ENCODE measurements around the gene SNCAIP. TPM values are rescaled to one million over a fixed set of nuclear protein-coding genes. Genes with fewer than 3 reads are reported as not detected.

The SNCAIP gene
- total RNA-seq, 2 donors from 2014 or later: 2.9 to 3.2 TPM

GRCh38 chr5:122384739-122385235 is 72.8 kb downstream of the SNCAIP start:
- intact Hi-C loops (cut with DNase I): no loop called here
- ATAC-seq (no peak), DNase-seq (no peak)

- ATAC-seq (no peak), DNase-seq (no peak)
- intact Hi-C loops (cut with DNase I): no loop called here
These were observed 73.2 kb downstream of the SNCAIP start for GRCh38 chr5:122385286-122385685.

- peak; percentile 21 to 78 for ATAC-seq
- intact Hi-C loops (cut with DNase I): no loop called here
- no peak for DNase-seq
These were observed 73.8 kb downstream of the SNCAIP start for GRCh38 chr5:122385808-122386207.

- DNase-seq (no peak), ATAC-seq (no peak)
- intact Hi-C loops (cut with DNase I): no loop called here
These were observed 78.1 kb downstream of the SNCAIP start for GRCh38 chr5:122390154-122390553.

- ATAC-seq: no peak
- intact Hi-C loops (cut with DNase I): no loop called here
- no peak for DNase-seq
These were observed 78.7 kb downstream of the SNCAIP start for GRCh38 chr5:122390694-122391093.

- intact Hi-C loops (cut with DNase I): no loop called here
- DNase-seq (no peak), ATAC-seq (no peak)
These were observed 79.6 kb downstream of the SNCAIP start for GRCh38 chr5:122391621-122392020.

GRCh38 chr5:122392224-122392623 is 80.2 kb downstream of the SNCAIP start:
- DNase-seq: no peak
- ATAC-seq: no peak
- intact Hi-C loops (cut with DNase I): no loop called here

GRCh38 chr5:122392824-122393223 is 80.8 kb downstream of the SNCAIP start:
- intact Hi-C loops (cut with DNase I): no loop called here
- no peak for DNase-seq
- no peak for ATAC-seq

- intact Hi-C loops (cut with DNase I): no loop called here
- DNase-seq (no peak), ATAC-seq (no peak)
These were observed 82.4 kb downstream of the SNCAIP start for GRCh38 chr5:122394284-122394930.

GRCh38 chr5:122398016-122398415 is 86.0 kb downstream of the SNCAIP start:
- intact Hi-C loops (cut with DNase I): no loop called here
- no peak for DNase-seq
- no peak for ATAC-seq

- intact Hi-C loops (cut with DNase I): no loop called here
- DNase-seq (no peak), ATAC-seq (no peak)
These were observed 88.3 kb downstream of the SNCAIP start for GRCh38 chr5:122400341-122400740.

- DNase-seq (no peak), ATAC-seq (no peak)
- intact Hi-C loops (cut with DNase I): no loop called here
These were observed 88.9 kb downstream of the SNCAIP start for GRCh38 chr5:122400938-122401337.

GRCh38 chr5:122401976-122402725 is 90.1 kb downstream of the SNCAIP start:
- ATAC-seq (no peak), DNase-seq (no peak)
- intact Hi-C loops (cut with DNase I): no loop called here

- no peak for ATAC-seq
- intact Hi-C loops (cut with DNase I): no loop called here
- no peak for DNase-seq
These were observed 91.1 kb downstream of the SNCAIP start for GRCh38 chr5:122402955-122403685.

- ATAC-seq (no peak), DNase-seq (no peak)
- intact Hi-C loops (cut with DNase I): no loop called here
These were observed 92.0 kb downstream of the SNCAIP start for GRCh38 chr5:122404018-122404417.

- intact Hi-C loops (cut with DNase I): no loop called here
- ATAC-seq: no peak
- no peak for DNase-seq
These were observed 92.8 kb downstream of the SNCAIP start for GRCh38 chr5:122404653-122405362.

- no peak for DNase-seq
- intact Hi-C loops (cut with DNase I): no loop called here
- no peak for ATAC-seq
These were observed 93.7 kb downstream of the SNCAIP start for GRCh38 chr5:122405751-122406150.

GRCh38 chr5:122406181-122406580 is 94.1 kb downstream of the SNCAIP start:
- intact Hi-C loops (cut with DNase I): no loop called here
- ATAC-seq (no peak), DNase-seq (no peak)

- DNase-seq: no peak
- intact Hi-C loops (cut with DNase I): no loop called here
- no peak for ATAC-seq
These were observed 96.7 kb downstream of the SNCAIP start for GRCh38 chr5:122408592-122409224.

All from left cardiac atrium (tissue), 4 donors.